OCI-LY7 (cell line): Measurements from ENCODE around the gene KLK1.

Source experiments
- EZH2phosphoT487 ChIP-seq: fragments of 200-600 bp; sonication (generic); IDR thresholded peaks from 2 replicates; pipeline ENCODE4 v1.6.1; 2018; ENCODE audit warnings: low read depth, borderline replicate concordance, mild to moderate bottlenecking, mixed run types, antibody characterized with exemption, low read length, moderate library complexity, mixed read lengths
- TF ChIP-seq, protein P1 (sequence below): fragments of 200-600 bp; sonication (generic); conservative IDR thresholded peaks from 2 replicates; pipeline ENCODE4 v1.5.1; 2014; ENCODE audit warnings: mild to moderate bottlenecking, antibody characterized with exemption, low read length, moderate library complexity, mixed read lengths

DNA sequence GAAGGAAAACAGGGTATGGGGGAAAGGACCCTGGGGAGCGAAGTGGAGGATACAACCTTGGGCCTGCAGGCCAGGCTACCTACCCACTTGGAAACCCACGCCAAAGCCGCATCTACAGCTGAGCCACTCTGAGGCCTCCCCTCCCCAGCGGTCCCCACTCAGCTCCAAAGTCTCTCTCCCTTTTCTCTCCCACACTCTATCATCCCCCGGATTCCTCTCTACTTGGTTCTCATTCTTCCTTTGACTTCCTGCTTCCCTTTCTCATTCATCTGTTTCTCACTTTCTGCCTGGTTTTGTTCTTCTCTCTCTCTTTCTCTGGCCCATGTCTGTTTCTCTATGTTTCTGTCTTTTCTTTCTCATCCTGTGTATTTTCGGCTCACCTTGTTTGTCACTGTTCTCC lies 33.8 kb upstream of the KLK1 start:
- TF ChIP-seq, protein P1, sequence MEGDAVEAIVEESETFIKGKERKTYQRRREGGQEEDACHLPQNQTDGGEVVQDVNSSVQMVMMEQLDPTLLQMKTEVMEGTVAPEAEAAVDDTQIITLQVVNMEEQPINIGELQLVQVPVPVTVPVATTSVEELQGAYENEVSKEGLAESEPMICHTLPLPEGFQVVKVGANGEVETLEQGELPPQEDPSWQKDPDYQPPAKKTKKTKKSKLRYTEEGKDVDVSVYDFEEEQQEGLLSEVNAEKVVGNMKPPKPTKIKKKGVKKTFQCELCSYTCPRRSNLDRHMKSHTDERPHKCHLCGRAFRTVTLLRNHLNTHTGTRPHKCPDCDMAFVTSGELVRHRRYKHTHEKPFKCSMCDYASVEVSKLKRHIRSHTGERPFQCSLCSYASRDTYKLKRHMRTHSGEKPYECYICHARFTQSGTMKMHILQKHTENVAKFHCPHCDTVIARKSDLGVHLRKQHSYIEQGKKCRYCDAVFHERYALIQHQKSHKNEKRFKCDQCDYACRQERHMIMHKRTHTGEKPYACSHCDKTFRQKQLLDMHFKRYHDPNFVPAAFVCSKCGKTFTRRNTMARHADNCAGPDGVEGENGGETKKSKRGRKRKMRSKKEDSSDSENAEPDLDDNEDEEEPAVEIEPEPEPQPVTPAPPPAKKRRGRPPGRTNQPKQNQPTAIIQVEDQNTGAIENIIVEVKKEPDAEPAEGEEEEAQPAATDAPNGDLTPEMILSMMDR, result no peak
- no peak for TF ChIP-seq EZH2phosphoT487
